ENCODE data around the gene USP21.
A peak's percentile ranks its signal among the peaks of the same experiment; 100 is the strongest.

Gene USP21

DNA sequence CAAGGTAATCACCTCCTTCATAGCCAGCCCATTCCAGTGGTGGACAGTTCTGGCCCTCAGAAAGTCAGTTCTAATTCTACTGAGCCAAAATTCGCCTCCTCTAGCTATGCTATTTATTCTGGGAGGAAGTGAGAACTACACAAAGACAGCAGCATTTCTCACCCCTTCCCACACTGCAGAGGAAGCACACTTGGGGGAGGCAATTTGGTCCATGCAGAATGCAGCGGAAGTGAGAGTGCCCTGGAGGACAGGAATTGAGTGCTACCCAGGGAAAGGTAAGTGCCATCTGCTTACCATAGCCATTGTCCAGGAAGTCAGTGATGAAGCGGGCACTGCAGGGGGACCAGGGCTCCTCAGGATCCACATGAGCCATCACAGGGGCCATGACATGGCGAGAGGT, 35.9 kb downstream of the USP21 start:
- no peak for DNase-seq

DNA sequence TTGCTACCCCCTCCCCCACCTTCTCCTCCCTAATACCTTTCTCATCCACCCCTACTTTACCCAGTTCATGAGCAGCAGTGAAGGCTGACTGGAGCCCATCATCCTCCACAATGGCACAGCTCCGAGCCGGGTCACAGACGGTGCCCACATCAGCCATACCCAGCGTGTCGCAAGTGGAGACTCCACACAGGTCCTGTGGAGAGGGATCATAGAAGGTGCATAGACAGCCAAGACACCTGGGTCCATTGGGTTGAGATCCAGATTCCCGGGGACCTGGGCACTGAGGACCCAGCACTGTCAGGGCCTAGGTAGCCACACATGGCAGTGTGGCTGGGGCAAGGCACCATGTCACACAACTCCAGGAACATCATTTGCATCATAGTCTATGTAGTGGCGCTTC, 36.8 kb downstream of the USP21 start:
- no peak for DNase-seq

DNA sequence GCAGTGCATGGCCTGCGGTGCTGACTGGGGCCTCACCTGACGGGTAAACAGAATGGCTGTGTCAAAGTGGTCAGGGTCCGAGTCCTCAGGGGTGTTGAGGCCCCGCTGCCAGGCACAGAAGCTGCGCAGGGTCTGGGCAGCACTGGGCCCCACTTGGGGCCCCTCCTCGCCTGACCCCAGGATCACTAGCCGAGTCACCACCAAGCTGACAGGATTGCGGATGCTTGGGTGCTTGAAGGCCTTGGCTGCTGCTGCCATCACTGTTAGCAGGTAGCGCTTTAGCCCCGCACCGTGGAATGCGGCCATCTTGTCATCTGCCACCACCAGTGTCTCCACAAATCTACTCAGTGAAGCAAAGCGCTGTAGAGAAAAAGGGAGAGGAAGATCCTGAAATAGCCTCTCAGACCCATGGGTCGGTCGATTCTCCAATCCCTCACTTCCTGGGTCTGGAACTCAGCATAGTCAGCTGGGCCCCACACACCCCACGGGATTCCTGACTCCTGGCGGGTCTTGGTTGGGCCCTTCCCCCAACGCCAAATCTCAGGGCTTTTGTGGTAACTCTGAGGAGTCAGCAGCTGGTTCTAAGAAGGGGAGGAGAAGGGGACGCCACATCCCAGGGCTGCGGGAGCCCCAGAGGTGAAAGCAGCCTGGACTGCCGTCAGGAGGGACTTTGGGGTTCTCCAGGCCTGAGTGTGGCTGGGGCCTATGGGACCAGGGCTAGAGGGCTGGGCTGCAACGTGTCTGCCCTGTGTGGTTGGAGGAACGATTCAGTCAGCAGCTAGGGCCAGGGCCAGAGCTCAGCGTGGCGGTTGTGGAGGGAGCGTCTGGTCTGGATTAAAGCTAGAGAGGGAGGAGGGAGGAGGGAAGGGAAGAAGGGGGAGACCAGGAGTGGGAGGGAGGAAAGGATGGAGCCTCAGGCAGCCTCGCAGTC, 37.5 kb downstream of the USP21 start:
- no peak for DNase-seq

DNA sequence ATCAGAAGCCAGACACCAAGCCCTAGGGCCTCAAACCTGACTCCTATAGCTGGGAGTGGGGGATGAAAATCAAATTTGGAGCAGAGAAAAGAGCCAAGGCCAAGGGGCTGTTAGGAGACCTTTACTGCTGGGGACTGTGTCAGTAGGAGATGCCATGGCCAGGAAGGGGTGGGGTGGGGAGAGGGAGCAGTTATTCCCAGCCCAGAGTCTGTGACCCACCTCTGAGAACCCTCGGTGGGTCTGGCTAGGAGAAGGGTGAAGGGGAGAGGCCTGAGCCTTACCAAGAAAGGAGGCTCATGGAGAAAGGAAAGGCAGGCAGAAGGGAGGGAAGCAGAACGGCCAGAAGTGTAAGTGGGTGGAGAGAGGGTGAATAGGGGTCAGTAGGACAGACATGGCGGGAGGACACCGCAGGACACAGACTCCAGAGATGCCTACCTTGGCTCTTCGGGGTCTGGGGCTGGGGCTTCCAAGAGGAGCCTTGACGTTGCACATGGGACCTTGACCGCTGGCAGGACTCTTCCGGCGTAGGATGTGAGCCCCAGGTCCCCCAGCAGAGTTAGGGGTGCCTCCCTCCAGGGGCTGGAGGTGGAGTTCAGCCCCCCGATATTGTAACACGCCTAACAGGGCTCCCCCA, 38.4 kb downstream of the USP21 start:
- no peak for DNase-seq

DNA sequence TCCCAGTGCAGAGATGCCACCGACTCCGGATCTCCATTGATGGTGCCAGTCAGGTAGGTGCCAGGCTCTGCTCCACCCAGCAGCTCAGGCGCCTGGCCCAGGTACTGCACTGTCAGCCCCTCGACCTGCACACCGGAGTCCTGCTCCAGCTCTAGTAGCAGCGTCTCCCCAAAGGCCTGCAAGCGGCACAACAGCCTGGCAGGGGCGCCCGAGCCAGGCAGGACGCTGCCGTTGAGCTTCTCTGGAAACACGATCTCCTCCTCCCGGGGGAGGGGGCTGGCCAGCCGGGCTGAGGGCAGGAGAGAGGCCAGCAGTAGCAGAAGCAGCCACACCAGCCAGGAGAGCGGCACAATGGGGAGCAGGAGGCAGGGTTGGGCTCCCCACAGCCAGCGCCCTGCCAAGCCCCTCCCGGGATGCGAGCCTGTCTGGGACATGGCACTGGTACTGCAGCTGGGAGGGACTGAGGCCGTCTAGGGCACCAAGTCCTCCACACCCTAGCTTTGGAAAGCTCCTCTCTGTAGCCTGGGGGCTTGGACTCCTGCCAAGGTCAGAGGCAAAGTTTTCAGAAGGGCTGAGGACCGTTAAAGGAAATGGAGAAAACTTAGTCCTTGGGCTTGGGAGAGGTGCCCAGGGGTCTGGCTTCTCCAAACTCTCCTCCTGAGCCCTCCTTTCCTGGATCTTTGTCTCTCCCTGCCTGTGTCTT, 39.0 kb downstream of the USP21 start:
- DNase-seq, result no peak

DNA sequence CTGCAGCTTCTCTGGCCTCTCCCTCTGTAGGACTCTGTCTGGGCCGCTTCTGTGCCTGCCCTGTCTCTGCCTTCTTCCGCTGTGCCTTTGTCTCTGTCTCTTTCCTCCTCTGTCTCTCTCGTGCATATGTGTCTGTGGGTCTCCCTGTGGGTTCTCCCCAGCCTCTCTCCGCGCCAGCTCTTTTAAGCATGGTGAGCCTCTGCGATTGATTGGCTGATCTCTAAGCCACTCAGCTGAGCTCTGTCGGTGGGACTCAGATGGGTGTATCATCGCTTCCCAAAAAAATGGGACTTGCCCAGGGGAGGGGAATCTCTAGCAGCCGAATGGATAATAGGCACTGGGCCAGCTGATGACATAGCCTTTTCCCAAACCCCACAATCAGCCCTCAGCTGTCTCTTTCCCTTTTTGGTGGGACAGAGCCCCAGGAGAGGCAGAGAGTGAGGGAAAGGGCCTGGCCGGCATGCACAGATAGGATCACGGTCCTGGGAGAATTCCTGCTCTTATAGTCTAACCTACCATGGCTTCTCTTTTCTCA, 39.7 kb downstream of the USP21 start, which contains the start of gene ADAMTS4:
Gene ADAMTS4 (minus strand): TSS at position 158 of the 535 bp plus-strand sequence. CDS start 427 bp downstream, outside the sequence.
- no peak for DNase-seq

DNA sequence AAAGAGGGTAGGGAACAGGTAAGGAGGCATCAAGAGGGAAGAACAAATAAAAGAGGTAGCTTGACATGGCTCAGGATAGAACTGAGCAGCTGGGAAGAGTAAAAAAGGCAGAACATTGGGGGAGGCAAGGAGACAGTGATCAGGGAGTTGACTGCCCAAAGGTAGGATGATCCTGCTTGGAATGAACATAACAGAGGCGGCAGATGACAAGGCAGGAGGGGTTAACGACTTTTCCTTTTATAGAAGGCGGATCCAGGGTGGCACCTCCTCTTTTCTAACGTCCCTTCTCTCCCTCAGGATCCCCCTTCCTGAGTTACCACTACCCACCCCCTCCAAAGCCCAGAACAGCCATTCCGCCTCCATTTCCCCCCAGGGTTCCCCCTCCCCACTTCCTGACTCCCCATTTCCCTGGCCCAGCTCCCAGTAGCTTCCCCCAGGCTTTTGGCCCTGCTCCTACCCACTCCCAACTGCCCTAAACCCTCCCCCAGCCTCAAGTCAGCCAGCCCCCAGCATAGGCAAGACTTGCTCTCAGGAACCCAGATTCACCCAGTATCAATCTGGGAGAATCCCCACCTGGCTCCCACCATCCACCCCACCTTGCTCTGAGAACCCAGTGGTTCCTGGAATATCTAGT, 40.3 kb downstream of the USP21 start:
- DNase-seq, result no peak

DNA sequence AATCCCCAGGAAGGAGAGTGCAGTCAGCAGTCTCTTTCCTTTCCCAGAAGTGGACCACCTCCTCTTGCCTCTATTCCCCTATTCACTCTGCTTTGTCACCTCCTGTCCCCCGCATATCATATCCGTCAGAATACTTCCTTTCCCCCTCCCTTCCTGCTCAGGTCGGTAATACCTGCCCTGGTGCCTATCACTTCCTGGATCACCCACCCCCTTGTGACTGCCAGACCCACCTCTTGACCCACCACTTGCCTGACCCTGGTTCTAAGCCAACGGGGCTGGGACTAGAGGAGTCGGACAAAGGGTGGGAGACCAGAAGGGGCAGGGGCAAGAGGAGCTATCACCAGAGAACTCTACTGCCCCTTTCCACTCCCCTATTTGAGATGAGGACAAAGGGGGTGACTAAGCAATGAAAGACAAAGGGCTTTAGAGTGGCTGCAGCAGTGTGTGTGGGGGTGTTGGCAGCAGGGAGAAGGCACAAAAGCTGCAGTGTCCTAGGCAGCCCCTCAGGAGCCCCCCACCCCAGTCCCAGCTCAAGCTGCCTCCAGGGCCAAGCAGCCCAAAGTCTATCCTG, 41.2 kb downstream of the USP21 start:
- DNase-seq, result no peak

DNA sequence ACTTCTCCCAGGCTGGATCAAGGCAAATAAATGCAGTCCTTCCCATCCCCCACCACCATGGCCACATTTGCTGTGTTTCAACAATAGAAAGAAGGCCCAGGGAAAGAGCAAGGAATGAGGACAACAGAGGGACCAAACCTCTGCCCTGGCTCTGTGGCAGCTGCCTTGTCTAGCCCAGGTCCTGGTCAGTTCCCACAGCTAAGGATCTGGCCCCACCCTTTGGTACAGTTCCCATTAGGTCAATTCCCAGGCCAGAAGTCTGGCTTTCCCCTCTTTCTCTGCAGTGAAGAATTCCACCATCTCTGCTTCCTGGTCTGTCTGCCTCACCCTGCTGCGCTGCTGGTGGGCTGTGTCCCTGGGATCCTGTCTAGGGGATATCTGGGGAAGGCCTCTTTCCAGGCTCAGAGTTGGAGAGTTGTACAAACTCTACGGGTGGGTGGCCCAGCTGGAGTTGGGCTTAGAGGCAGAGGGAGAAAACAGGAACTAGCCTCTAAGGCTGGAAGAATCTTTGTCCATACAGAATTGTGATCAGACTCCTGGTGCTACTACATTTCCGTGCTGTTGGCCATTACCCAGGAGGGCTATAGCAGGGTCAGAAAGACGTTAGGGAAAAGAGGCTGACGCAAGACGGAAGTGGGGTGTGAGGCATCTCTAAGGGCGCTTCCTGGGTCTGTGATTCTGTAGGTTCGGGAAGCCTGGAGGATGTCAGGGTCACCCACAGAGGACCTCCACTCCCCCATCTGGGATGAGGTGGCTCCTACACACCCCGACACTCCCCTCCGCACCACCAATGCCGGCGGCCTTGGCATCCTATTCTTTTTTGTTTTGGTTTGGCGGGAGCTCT, 41.9 kb downstream of the USP21 start:
- DNase-seq, result no peak

DNA sequence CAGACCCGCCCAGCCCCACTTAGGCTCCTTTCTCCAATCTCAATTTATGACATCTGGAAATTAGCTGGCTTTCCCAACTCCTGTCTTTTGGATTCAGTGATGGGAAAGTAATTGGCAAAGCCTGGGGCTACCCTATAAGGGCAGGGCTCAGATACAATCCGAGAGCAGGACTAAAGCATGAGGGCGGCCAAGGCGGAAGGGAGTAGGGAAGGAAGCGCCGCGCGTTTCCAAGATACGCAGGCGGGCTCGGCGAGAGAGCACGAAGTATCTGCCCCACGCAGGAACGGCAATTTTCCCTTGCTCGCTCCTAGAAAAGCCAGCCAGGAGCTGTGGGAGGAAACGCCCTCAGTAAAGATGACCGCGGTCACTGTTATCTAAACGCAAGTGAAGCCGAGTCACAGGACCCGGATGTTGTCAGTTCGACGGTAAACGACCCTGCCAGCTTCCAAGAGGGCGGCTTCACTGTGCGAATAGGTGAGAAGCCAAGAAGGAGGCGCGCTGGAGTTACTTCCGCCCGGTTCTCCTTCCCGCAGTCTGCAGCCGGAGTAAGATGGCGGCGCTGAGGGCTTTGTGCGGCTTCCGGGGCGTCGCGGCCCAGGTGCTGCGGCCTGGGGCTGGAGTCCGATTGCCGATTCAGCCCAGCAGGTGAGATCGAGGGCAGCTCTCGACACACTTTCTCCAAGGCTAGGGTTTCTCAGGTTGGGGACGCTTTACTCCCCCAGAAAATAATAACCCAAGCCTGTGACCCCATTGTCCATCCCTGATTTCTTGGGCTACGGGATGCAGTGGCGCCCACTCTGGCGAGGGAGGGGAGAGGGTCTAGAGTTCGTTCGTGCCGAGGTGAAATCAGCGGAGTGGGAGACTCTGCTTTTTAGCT, 42.8 kb downstream of the USP21 start, which contains the start of gene NDUFS2:
Gene NDUFS2 (plus strand): TSS at position 532 of the 877 bp plus-strand sequence. CDS start 19 bp downstream, at position 551.
- DNase-seq, result peak; percentile 87

DNA sequence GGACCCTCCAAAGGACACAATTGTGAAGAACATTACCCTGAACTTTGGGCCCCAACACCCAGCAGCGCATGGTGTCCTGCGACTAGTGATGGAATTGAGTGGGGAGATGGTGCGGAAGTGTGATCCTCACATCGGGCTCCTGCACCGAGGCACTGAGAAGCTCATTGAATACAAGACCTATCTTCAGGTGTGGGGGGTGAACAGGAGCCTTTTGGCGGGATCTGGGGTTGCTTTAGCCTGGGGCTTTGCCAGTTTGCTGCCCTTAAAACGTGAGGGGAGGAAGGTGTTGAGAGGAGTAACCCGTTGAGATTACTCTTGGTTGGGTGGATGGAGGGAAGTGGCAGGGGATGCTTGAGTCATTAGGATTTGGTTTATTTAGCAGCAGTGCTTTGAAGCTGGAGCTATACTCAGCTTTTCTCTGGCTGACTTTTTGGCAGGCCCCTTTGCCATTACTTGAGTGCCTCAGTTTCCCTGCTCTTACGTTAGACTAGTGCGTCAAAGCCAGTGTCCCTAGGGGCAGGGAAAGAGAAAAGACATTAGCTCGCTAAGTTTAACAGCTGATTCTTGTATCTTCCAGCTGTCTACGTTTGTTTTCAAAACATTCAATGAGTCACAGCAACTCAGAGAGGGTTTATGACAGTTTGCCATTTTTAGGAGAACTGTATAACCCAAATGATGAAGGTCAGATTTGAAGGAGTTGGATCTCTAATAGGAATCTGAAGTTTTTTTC, 47.3 kb downstream of the USP21 start:
- DNase-seq, result no peak

DNA sequence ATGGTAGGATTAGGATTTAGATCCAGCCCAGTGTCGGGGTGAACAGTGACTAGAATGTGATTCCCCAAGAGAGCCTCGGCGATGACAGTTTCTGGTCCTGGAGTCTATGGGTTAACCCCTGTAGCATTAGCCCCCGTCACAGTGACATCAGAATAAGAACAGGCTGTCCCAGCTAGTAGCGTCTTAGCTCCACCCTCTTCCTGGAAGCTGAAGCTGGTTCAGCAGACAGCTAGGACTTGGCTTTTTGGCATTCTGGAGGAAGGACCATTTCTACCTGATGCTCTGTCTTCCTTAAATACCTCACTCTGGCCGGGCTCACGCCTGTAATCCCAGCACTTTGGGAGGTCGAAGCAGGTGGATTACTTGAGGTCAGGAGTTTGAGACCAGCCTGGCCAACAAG, 47.9 kb downstream of the USP21 start:
- DNase-seq, result no peak

DNA sequence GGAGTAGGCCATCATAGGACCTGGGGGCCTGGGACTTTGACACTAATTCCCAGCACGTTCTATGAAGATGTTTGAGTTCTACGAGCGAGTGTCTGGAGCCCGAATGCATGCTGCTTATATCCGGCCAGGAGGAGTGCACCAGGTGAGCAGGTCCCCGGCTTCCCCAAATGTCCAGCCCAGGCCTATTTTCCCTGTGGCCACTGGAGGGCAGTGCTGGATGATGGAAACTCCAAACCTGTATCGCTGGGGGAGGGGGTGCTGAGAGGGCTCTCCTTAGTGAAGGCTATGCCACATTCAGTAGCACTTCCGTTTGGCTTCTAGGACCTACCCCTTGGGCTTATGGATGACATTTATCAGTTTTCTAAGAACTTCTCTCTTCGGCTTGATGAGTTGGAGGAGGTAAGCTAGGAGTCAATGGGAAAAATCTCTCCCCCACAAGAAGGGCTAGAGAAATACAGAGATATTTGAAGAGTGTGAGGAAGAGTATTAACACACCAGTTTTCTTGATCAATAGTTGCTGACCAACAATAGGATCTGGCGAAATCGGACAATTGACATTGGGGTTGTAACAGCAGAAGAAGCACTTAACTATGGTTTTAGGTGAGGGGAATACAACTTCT, 50.6 kb downstream of the USP21 start:
- DNase-seq, result peak; percentile 54

DNA sequence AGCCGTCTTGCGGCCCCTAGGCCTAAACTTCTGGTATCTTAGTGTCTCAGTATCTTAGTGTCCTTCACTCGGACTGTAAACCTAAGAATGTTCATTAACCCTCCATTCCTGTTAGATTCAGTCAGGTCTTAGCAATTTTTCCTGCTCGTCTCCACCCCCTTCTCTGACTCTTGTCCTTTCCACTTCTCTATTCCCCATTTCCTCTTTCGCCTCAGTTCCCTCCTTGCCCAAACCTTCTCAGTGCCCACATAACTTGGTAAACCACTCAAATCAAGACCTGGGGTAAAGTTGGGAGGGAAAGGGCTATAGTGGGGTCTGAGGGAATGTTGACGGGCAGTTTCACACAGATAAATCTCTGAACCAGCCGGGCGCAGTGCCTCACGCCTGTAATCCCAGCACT, 55.1 kb downstream of the USP21 start:
- DNase-seq, result no peak

DNA sequence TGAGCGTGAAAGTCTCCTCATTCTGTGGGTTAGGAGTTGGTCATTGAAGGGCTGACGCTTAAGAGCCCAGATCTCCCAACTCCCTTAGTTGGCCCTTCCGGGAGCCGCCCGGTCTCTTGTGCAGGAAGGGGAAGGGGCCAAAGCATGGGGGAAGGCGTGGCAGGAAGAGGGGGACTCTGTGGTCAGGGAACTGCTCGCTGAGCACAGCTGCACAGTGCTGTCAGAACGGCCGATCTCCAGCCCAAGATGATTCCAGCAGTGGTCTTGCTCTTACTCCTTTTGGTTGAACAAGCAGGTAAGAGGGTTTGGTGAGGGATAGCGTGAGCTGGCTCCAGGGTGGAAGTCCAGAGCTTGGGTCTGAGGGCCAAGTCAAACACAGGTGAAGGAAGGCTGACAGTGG, 55.8 kb downstream of the USP21 start, which contains the start of gene FCER1G:
Gene FCER1G (plus strand): TSS at position 220 of the 400 bp plus-strand sequence. CDS start 27 bp downstream, at position 247.
- no peak for DNase-seq

Data from stimulated activated CD4-positive, alpha-beta T cell treated with anti-CD3 and anti-CD28 coated beads, Interleukin-12 subunit alpha, Interleukin-12 subunit beta, amount 100 ng/mL, for 4 hours (primary cell).